Nephron progenitor cell (in vitro differentiated cells): ENCODE results near the gene ZNF708.
"Not testable (repeated sequence)": the region's sequence is repeated elsewhere in the genome, so short reads cannot be mapped to it uniquely, and the experiment has no call there.

ENCODE experiments used
- DNase-seq: peaks from one replicate; pipeline ENCODE4 v3.0.0; 2021
- H3K27ac Mint-ChIP-seq: 2 replicates; pipeline ENCODE4 v1.8.0; 2021; ENCODE audit warnings: mild to moderate bottlenecking, moderate library complexity, mixed read lengths
- H3K27me3 Mint-ChIP-seq: 2 replicates; pipeline ENCODE4 v1.8.0; 2021; ENCODE audit warnings: mild to moderate bottlenecking, low read depth, mixed read lengths; ENCODE audit not compliant: poor library complexity
- H3K36me3 Mint-ChIP-seq: 2 replicates; pipeline ENCODE4 v1.8.0; 2021; ENCODE audit warnings: low read depth, mixed read lengths
- H3K4me1 Mint-ChIP-seq: 2 replicates; pipeline ENCODE4 v1.8.0; 2021; ENCODE audit warnings: mixed read lengths
- H3K4me3 Mint-ChIP-seq: 2 replicates; pipeline ENCODE4 v1.8.0; 2021; ENCODE audit warnings: mild to moderate bottlenecking, moderate library complexity, mixed read lengths
- H3K9me3 Mint-ChIP-seq: 2 replicates; pipeline ENCODE4 v1.8.0; 2021; ENCODE audit warnings: mild to moderate bottlenecking, moderate library complexity, mixed read lengths
- CTCF ChIP-seq: fragments of 200-600 bp; sonication (generic); IDR thresholded peaks from 2 replicates; pipeline ENCODE4 v1.5.0; 2021; ENCODE audit warnings: antibody characterized with exemption

ZNF708 gene

DNA sequence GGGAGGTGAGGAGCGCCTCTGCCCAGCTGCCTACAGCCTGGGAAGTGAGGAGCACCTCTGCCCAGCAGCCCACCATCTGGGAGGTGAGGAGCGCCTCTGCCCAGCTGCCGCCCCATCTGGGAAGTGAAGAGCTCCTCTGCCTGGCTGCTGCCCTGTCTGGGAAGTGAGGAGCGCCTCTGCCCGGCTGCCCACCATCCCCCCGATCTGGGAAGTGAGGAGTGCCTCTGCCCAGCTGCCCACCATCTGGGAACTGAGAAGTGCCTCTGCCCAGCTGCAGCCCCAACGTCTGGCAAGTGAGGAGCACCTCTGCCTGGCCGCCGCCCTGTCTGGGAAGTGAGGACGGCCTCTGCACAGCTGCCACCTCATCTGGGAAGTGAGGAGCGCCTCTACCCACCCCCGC, 64.3 kb downstream of the ZNF708 start:
- H3K4me3 Mint-ChIP-seq, result no peak overlapping the region
- peaks cover 5% of the 10 kb centered on the region for H3K36me3 Mint-ChIP-seq
- no peaks in the 10 kb centered on the region for H3K4me1 Mint-ChIP-seq
- H3K27me3 Mint-ChIP-seq, result peaks cover 6% of the 10 kb centered on the region
- H3K27ac Mint-ChIP-seq, result no peak overlapping the region
- DNase-seq, result no peak
- H3K9me3 Mint-ChIP-seq, result peaks cover 81% of the 10 kb centered on the region
- no peak for TF ChIP-seq CTCF

DNA sequence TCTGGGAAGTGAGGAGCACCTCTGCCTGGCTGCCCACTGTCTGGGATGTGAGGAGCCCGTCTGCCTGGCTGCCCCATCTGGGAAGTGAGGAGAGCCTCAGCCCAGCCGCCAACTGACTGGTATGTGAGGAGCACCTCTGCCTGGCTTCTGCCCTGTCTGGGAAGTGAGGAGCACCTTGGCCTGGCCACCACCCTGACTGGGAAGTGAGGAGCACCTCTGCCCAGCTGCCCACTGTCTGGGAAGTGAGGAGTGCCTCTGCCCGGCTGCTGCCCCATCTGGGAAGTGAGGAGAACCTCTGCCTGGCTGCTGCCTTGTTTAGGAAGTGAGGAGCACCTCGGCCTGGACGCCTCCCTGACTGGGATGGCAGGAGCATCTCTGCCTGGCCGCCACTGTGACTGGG, 64.8 kb downstream of the ZNF708 start:
- Mint-ChIP-seq H3K27ac (no peak overlapping the region), H3K4me1 (no peaks in the 10 kb centered on the region), H3K36me3 (peaks cover 5% of the 10 kb centered on the region), H3K9me3 (peaks cover 81% of the 10 kb centered on the region), H3K4me3 (no peak overlapping the region), H3K27me3 (peaks cover 4% of the 10 kb centered on the region)
- DNase-seq, result no peak
- TF ChIP-seq CTCF, result no peak

GRCh38 chr19:21260848-21261381, 68.3 kb downstream of the ZNF708 start:
- not testable (repeated sequence) for H3K27me3 Mint-ChIP-seq, H3K36me3 Mint-ChIP-seq, H3K27ac Mint-ChIP-seq

GRCh38 chr19:21260164-21260847, 68.9 kb downstream of the ZNF708 start:
- no peak for TF ChIP-seq CTCF
- H3K36me3 Mint-ChIP-seq, result peaks cover 5% of the 10 kb centered on the region
- H3K4me3 Mint-ChIP-seq, result no peak overlapping the region
- DNase-seq, result no peak
- H3K27ac Mint-ChIP-seq, result no peak overlapping the region
- peaks cover 69% of the 10 kb centered on the region for H3K9me3 Mint-ChIP-seq
- H3K4me1 Mint-ChIP-seq, result no peaks in the 10 kb centered on the region
- peaks cover 4% of the 10 kb centered on the region for H3K27me3 Mint-ChIP-seq

More at GRCh38 chr19:21260848-21261381, 68.3 kb downstream of the ZNF708 start:
- H3K4me1 Mint-ChIP-seq, DNase-seq, H3K4me3 Mint-ChIP-seq: not testable (repeated sequence)
- peaks cover 70% of the 10 kb centered on the region for H3K9me3 Mint-ChIP-seq

GRCh38 chr19:21259421-21260124, 69.6 kb downstream of the ZNF708 start:
- not testable (repeated sequence) for H3K4me1 Mint-ChIP-seq, H3K27ac Mint-ChIP-seq, DNase-seq, H3K4me3 Mint-ChIP-seq, H3K27me3 Mint-ChIP-seq, H3K36me3 Mint-ChIP-seq
- H3K9me3 Mint-ChIP-seq, result peaks cover 75% of the 10 kb centered on the region

- Mint-ChIP-seq H3K9me3 (peaks cover 75% of the 10 kb centered on the region), H3K27me3 (peaks cover 4% of the 10 kb centered on the region), H3K4me3 (no peak overlapping the region), H3K27ac (no peak overlapping the region), H3K4me1 (no peaks in the 10 kb centered on the region), H3K36me3 (no peaks in the 10 kb centered on the region)
- TF ChIP-seq CTCF, result no peak
- no peak for DNase-seq
Measured at GRCh38 chr19:21256722-21257121, 72.5 kb downstream of the ZNF708 start.
